SU-DHL-6 (cell line): ENCODE measurements around the gene STAB1.

Experiments used
- H2AFZ ChIP-seq: fragments of 200-600 bp; sonication (generic); 2 replicates; pipeline ENCODE4 v1.6.1; 2014; ENCODE audit warnings: low read depth, mild to moderate bottlenecking, moderate library complexity, mixed read lengths, antibody characterized with exemption, low read length; ENCODE audit not compliant: severe bottlenecking
- H3F3A ChIP-seq: fragments of 200-600 bp; shearing (Covaris generic); 2 replicates; pipeline ENCODE4 v1.6.0; 2016; ENCODE audit warnings: antibody characterized with exemption, mild to moderate bottlenecking; ENCODE audit not compliant: insufficient read depth
- H3K27ac ChIP-seq: fragments of 200-600 bp; sonication (generic); 2 replicates; pipeline ENCODE4 v1.5.1; 2016; ENCODE audit warnings: low read depth, mild to moderate bottlenecking, low read length, moderate library complexity, mixed read lengths
- H3K27me3 ChIP-seq: fragments of 200-600 bp; sonication (generic), shearing (Covaris generic); 2 replicates; pipeline ENCODE4 v1.6.0; 2014; ENCODE audit warnings: mild to moderate bottlenecking, low read length
- H3K36me3 ChIP-seq: fragments of 200-600 bp; sonication (generic); 2 replicates; pipeline ENCODE4 v1.6.1; 2014; ENCODE audit warnings: mild to moderate bottlenecking, low read length, mixed read lengths
- H3K4me2 ChIP-seq: fragments of 300-600, 200-600 bp; shearing (Covaris generic), sonication (generic); 2 replicates; pipeline ENCODE4 v1.6.0; 2014; ENCODE audit warnings: low read length, low read depth, mild to moderate bottlenecking; ENCODE audit not compliant: poor library complexity, severe bottlenecking
- H3K4me3 ChIP-seq: fragments of 200-600 bp; sonication (generic); 2 replicates; pipeline ENCODE4 v1.5.1; 2014; ENCODE audit warnings: antibody characterized with exemption, low read length, mild to moderate bottlenecking, mixed read lengths; ENCODE audit not compliant: insufficient read depth, poor library complexity, severe bottlenecking
- H3K79me2 ChIP-seq: fragments of 200-600 bp; sonication (generic); 2 replicates; pipeline ENCODE4 v1.6.1; 2014; ENCODE audit warnings: mild to moderate bottlenecking, low read length, moderate library complexity; ENCODE audit not compliant: insufficient read depth
- H3K9ac ChIP-seq: fragments of 200-600 bp; sonication (generic); 2 replicates; pipeline ENCODE4 v1.7.0; 2014; ENCODE audit warnings: mild to moderate bottlenecking, low read length
- H3K9me2 ChIP-seq: fragments of 200-600 bp; sonication (generic); replicated peaks from 2 replicates; pipeline ENCODE4 v1.6.1; 2014; ENCODE audit warnings: low read length; ENCODE audit not compliant: insufficient read depth
- H3K9me3 ChIP-seq: fragments of 200-600 bp; sonication (generic); 2 replicates; pipeline ENCODE4 v1.6.1; 2014; ENCODE audit warnings: low read length, mixed read lengths; ENCODE audit not compliant: insufficient read depth
- H4K20me1 ChIP-seq: fragments of 200-600 bp; sonication (generic); 2 replicates; pipeline ENCODE4 v1.6.1; 2014; ENCODE audit warnings: low read depth, mild to moderate bottlenecking, antibody characterized with exemption, low read length, moderate library complexity, mixed read lengths
- EZH2phosphoT487 ChIP-seq: fragments of 200-600 bp; sonication (generic), shearing (Covaris generic); conservative IDR thresholded peaks from 2 replicates; pipeline ENCODE4 v1.6.1; 2018; ENCODE audit warnings: mild to moderate bottlenecking, antibody characterized with exemption, low read length, moderate library complexity, mixed read lengths
- TF ChIP-seq, protein P1 (sequence below): fragments of 200-600 bp; sonication (generic); IDR thresholded peaks from one replicate; pipeline ENCODE4 v1.5.1; 2017; ENCODE audit warnings: antibody characterized with exemption, mild to moderate bottlenecking, low read length, moderate library complexity; ENCODE audit not compliant: insufficient read depth, poor library complexity, severe bottlenecking

The STAB1 gene

DNA sequence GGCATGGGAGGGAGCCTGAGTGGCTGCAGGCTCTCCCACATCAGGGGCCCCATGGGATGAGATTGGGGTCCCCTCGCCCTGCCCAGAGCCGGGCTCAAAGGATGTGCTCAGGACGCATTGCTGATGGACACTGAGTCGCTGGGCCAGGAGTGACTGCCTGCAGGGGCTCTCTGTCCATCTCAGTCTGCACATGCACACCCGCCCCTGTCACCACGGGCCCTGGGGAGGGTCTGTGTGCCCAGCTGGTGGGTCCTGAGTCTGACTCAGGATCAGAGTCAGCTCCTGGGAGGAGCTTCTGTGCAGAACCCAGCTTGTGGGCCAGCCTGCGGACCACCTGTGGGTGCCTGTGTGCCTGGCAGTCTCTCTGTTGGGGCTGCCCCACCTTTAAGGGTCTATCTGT lies 18.1 kb downstream of the STAB1 start:
- H3K4me3 ChIP-seq, result no peak overlapping the region
- no peaks in the 10 kb centered on the region for H3K9me3 ChIP-seq
- H3K27me3 ChIP-seq, result no peaks in the 10 kb centered on the region
- no peaks in the 10 kb centered on the region for H3F3A ChIP-seq
- no peak overlapping the region for H3K4me2 ChIP-seq
- H3K9me2 ChIP-seq, result no peaks in the 10 kb centered on the region
- no peaks in the 10 kb centered on the region for H3K36me3 ChIP-seq
- TF ChIP-seq EZH2phosphoT487, result no peak
- TF ChIP-seq, protein P1, sequence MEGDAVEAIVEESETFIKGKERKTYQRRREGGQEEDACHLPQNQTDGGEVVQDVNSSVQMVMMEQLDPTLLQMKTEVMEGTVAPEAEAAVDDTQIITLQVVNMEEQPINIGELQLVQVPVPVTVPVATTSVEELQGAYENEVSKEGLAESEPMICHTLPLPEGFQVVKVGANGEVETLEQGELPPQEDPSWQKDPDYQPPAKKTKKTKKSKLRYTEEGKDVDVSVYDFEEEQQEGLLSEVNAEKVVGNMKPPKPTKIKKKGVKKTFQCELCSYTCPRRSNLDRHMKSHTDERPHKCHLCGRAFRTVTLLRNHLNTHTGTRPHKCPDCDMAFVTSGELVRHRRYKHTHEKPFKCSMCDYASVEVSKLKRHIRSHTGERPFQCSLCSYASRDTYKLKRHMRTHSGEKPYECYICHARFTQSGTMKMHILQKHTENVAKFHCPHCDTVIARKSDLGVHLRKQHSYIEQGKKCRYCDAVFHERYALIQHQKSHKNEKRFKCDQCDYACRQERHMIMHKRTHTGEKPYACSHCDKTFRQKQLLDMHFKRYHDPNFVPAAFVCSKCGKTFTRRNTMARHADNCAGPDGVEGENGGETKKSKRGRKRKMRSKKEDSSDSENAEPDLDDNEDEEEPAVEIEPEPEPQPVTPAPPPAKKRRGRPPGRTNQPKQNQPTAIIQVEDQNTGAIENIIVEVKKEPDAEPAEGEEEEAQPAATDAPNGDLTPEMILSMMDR, result no peak
- H3K9ac ChIP-seq, result no peak overlapping the region
- H4K20me1 ChIP-seq, result no peaks in the 10 kb centered on the region
- no peaks in the 10 kb centered on the region for H3K79me2 ChIP-seq
- no peak overlapping the region for H2AFZ ChIP-seq
- no peak overlapping the region for H3K27ac ChIP-seq

DNA sequence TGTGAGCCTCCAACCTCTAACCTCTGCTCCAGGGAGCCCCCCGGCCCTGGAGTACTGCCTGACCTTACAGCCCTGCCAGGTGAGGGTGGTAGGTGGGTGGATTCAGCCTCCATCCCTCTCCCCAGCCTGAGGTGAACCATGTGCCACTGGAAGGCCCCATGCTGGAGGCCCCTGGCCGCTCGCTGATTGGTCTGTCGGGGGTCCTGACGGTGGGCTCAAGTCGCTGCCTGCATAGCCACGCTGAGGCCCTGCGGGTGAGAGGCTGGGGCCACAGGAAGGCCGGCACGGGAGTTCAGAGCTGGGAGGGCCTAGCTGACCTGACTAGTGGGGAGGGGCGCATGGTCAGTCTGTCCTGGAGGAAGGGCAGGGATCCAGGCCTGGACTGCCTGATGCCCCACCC lies 19.4 kb downstream of the STAB1 start:
- Histone ChIP-seq H3F3A (no peaks in the 10 kb centered on the region), H3K4me2 (no peak overlapping the region), H3K79me2 (no peaks in the 10 kb centered on the region), H3K36me3 (no peaks in the 10 kb centered on the region), H3K9ac (no peak overlapping the region), H3K9me3 (no peaks in the 10 kb centered on the region), H2AFZ (no peak overlapping the region), H3K27ac (no peak overlapping the region), H3K9me2 (no peaks in the 10 kb centered on the region), H4K20me1 (no peaks in the 10 kb centered on the region), H3K27me3 (no peaks in the 10 kb centered on the region), H3K4me3 (no peak overlapping the region)
- TF ChIP-seq, protein P1, result no peak
- no peak for TF ChIP-seq EZH2phosphoT487

DNA sequence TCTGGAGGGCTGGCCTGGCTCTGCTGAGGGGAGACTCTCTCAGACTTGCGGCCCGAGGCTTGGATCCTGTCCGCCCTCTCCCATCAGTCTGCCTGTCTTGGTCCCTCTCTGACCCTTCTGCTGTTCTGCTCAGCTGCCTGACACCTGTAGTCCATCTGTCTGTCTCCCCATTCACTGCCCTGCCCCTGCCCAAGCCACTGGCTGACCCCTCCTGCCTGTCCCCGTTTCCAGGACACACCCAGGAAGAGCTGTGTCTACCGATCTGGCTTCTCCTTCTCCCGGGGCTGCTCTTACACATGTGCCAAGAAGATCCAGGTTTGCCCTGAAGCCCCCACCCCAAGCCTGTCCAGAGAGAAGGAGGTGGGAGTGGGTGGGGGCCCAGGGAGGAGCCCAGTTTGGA lies 20.1 kb downstream of the STAB1 start:
- no peaks in the 10 kb centered on the region for H3F3A ChIP-seq
- no peak overlapping the region for H3K4me2 ChIP-seq
- H2AFZ ChIP-seq, result no peak overlapping the region
- no peak overlapping the region for H3K4me3 ChIP-seq
- TF ChIP-seq, protein P1, result no peak
- TF ChIP-seq EZH2phosphoT487, result no peak
- no peak overlapping the region for H3K27ac ChIP-seq
- H3K9me2 ChIP-seq, result no peaks in the 10 kb centered on the region
- no peak overlapping the region for H3K9ac ChIP-seq
- no peaks in the 10 kb centered on the region for H4K20me1 ChIP-seq
- no peaks in the 10 kb centered on the region for H3K79me2 ChIP-seq
- no peaks in the 10 kb centered on the region for H3K27me3 ChIP-seq
- no peaks in the 10 kb centered on the region for H3K9me3 ChIP-seq
- no peaks in the 10 kb centered on the region for H3K36me3 ChIP-seq
